ENCODE measurements around the gene RAB37.

DNA sequence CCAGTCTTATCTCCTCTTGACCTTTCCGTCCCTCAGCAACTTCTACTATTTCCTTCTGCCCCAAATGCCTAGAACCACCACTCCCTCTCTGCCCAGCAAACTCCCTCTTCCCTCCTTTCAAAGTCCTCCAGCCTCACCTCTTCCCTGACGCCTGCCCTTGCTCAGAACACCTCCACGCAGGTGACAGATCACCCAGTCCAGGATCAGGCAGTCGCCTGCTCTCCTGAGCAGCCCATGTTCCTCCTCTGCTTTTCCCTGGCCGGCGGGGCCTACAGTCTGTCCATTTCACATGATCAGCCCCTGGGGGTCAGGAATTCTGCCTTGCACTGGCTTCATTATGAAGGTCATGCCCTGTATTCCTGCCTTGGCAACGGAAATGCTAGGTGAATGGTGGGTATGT lies 24.8 kb upstream of the RAB37 start:
- TF ChIP-seq, protein P1, sequence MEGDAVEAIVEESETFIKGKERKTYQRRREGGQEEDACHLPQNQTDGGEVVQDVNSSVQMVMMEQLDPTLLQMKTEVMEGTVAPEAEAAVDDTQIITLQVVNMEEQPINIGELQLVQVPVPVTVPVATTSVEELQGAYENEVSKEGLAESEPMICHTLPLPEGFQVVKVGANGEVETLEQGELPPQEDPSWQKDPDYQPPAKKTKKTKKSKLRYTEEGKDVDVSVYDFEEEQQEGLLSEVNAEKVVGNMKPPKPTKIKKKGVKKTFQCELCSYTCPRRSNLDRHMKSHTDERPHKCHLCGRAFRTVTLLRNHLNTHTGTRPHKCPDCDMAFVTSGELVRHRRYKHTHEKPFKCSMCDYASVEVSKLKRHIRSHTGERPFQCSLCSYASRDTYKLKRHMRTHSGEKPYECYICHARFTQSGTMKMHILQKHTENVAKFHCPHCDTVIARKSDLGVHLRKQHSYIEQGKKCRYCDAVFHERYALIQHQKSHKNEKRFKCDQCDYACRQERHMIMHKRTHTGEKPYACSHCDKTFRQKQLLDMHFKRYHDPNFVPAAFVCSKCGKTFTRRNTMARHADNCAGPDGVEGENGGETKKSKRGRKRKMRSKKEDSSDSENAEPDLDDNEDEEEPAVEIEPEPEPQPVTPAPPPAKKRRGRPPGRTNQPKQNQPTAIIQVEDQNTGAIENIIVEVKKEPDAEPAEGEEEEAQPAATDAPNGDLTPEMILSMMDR (IDR thresholded peaks at IDR 0.05) = no peak
- TF ChIP-seq POLR2A (IDR thresholded peaks at IDR 0.05) = no peak

Measured in adrenal gland (tissue), 5 donors.